ENCODE measurements around the gene P4HA1. TPM values are rescaled to one million over a fixed set of nuclear protein-coding genes. Genes with fewer than 3 reads are reported as not detected.
A peak's percentile ranks its signal among the peaks of the same experiment; 100 is the strongest.

P4HA1 gene
- total and polyA plus RNA-seq, 9 of the 15 experiments (the other 6 are each of a cell fraction or from before 2014, with no cell fraction given) = 20.2 to 177 (median 28.6) TPM

GRCh38 chr10:73096449-73097304 is at the start of gene P4HA1 (continued):
- TF ChIP-seq REST (IDR thresholded peaks at IDR 0.05; ENCODE audit: borderline replicate concordance) = peak; percentile 87
- peak; percentile 80 for TF ChIP-seq REST (CRISPR knock-in tag; IDR thresholded peaks at IDR 0.05; ENCODE audit: low read depth)
- TF ChIP-seq HIVEP1 (CRISPR knock-in tag; IDR thresholded peaks at IDR 0.05) = no peak
- no peak for TF ChIP-seq ARHGAP35 (IDR thresholded peaks at IDR 0.05; ENCODE audit: partially characterized antibody)
- peak; percentile 63 for TF ChIP-seq TAF9B (IDR thresholded peaks at IDR 0.05; ENCODE audit: partially characterized antibody)
- no peak for TF ChIP-seq HDAC8 (tag; IDR thresholded peaks at IDR 0.05)
- 0 out of 2 replicates have a peak, but pooled peaks have one; percentile 4 for TF ChIP-seq ZNF584 (CRISPR knock-in tag; IDR thresholded peaks at IDR 0.05; ENCODE audit: low read depth)
- no peak for TF ChIP-seq PYGO2 (tag; IDR thresholded peaks at IDR 0.05)
- no peak for TF ChIP-seq ZNF707 (CRISPR knock-in tag; conservative IDR thresholded peaks at IDR 0.05)
- TF ChIP-seq BRF2 (IDR thresholded peaks at IDR 0.05; ENCODE audit: borderline replicate concordance, insufficient read depth, insufficient read length) = no peak
- no peak for TF ChIP-seq BRD4 (IDR thresholded peaks at IDR 0.05)
- TF ChIP-seq ZNF592 (IDR thresholded peaks at IDR 0.05) = peak; percentile 70; the same call in 1 of the 2 replicates
- no peak for TF ChIP-seq KDM1A (IDR thresholded peaks at IDR 0.05)
